Activated naive CD8-positive, alpha-beta T cell treated with anti-CD3 and anti-CD28 coated beads, Interleukin-2, amount 50 U/mL, for 16 hours (primary cell): Measurements from ENCODE around the gene PRR5L.
"Not testable (repeated sequence)": the region's sequence is repeated elsewhere in the genome, so short reads cannot be mapped to it uniquely, and the experiment has no call there.

Source experiments
- DNase-seq: peaks from one replicate; pipeline ENCODE4 v3.0.0-alpha.2; 2020; ENCODE audit warnings: low read depth, low spot score

The PRR5L gene

GRCh38 chr11:36498721-36499120, 202.6 kb downstream of the PRR5L start:
- DNase-seq = no peak

- no peak for DNase-seq
Observed at GRCh38 chr11:36499315-36499714, 203.2 kb downstream of the PRR5L start.

- DNase-seq = no peak
Observed at GRCh38 chr11:36500315-36500721, 204.2 kb downstream of the PRR5L start.

- DNase-seq = no peak
Observed at GRCh38 chr11:36501236-36501635, 205.1 kb downstream of the PRR5L start.

- DNase-seq = no peak
Observed at GRCh38 chr11:36507824-36508489, 211.9 kb downstream of the PRR5L start.

- DNase-seq = no peak
Observed at GRCh38 chr11:36508743-36509142, 212.7 kb downstream of the PRR5L start.

- no peak for DNase-seq
Observed at GRCh38 chr11:36509201-36509639, 213.1 kb downstream of the PRR5L start.

GRCh38 chr11:36509694-36510593, 213.9 kb downstream of the PRR5L start, which contains the start of gene TRAF6:
TSS of gene TRAF6 (minus strand) at chr11:36510272. CDS start at chr11:36501515, 8,757 bp downstream.
- peak; percentile 82 for DNase-seq

- no peak for DNase-seq
Observed at GRCh38 chr11:36510594-36510942, 214.5 kb downstream of the PRR5L start.

GRCh38 chr11:36511062-36511461, 215.0 kb downstream of the PRR5L start:
- DNase-seq = not testable (repeated sequence)

GRCh38 chr11:36512016-36512415, 215.9 kb downstream of the PRR5L start:
- DNase-seq = no peak

- DNase-seq = no peak
Observed at GRCh38 chr11:36513965-36514364, 217.9 kb downstream of the PRR5L start.
